Activated effector memory CD4-positive, alpha-beta T cell treated with anti-CD3 and anti-CD28 coated beads, Interleukin-2, amount 50 U/mL, for 16 hours (primary cell): ENCODE data around the gene CEP83.
A peak's percentile ranks its signal among the peaks of the same experiment; 100 is the strongest.

Experiments
- DNase-seq: peaks from one replicate; pipeline ENCODE4 v3.0.0-alpha.2; 2020

Gene CEP83

GRCh38 chr12:94304566-94305061 lies 155.1 kb downstream of the CEP83 start:
- no peak for DNase-seq

DNA sequence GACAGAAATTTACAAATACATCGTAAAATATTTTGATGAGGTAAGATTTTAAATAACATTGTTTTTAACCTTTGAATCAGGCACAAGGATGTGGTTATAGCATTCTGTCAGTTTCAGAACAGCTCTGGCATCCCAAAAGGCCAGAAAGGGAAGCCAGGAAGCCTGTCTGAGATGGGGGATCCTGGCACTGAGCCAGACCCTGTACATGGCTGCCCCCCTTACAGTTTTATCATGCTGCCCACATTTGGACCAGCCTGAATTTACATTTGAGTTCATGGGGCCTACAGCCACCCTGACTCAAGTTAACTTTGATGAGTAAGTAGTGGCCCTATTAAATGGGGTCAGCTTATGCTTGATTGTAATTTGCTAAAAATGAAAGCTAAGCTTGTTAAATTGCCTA lies 155.7 kb downstream of the CEP83 start:
- DNase-seq: no peak

DNA sequence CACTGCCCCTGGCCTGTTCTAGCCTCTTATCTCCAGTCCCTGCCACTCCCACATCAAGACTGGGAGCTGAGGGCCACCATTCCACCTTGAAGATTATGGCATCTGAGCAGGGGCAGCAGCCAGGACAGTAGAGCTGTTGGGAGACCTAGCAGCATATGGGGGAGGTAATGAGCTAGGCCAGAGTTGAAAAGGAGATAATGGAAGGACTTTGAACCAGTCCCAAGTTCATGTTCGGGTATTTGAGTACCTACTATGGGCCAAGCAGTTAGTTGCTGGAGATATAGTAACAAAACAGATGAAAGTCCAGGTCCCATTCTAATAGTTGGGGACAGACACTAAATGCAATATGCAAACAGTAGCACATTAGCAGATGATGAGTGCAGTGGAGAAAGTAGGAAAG lies 159.8 kb downstream of the CEP83 start:
- no peak for DNase-seq

DNA sequence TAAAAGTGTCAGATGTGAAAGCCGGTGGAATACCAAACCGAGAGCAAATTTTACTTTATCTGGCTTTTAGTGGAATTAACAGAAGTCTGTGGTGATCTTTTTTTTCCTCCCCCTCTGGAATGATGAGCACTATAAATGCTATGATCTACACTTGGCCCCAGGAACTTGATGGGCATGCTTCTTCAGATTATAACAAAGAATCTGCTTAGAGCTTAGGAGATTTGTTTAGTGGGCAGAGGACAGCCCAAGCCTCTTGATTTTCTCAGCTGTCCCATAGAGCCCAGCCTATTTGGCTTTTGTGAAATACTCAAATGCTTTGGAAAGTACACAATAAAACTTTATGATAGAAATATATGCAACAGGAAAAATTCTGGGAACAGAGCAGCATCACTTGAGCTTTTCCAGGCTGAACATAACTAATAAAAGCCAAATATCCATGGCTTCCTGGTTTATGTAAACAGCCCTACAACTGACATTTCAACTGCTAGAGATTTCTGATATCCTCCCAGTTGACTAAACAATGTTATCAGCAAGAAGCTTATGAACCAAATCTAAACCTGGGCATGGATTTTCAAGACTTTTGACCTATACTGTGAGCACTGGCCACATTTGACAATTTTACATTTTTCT lies 161.7 kb downstream of the CEP83 start:
- DNase-seq: no peak

DNA sequence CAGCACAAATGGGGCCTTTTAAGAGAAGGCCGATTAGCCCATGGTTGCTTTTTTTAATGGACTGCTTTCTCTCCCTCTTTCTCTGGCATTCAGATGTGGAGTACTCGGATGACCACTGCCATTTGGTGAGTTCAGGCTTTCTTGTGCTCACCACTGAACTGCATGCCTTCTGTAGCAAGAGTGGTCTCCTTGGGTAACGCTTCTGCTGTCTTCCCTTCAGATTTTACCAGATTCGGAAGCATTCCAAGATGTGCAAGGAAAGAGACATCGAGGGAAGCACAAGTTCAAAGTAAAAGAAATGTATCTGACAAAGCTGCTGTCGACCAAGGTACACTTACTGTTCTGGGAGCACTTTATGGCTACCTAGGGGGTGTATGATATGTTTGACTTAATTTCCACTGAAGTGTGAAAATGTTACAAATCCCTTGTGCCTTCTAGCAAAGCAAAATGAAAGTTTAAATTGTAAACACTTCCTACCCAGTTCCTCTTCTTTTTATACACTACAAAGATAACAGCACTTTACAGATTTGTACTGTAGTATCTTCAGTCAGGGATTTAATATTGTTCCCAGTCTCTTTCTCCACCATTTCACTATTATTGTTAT lies 162.5 kb downstream of the CEP83 start:
- no peak for DNase-seq

DNA sequence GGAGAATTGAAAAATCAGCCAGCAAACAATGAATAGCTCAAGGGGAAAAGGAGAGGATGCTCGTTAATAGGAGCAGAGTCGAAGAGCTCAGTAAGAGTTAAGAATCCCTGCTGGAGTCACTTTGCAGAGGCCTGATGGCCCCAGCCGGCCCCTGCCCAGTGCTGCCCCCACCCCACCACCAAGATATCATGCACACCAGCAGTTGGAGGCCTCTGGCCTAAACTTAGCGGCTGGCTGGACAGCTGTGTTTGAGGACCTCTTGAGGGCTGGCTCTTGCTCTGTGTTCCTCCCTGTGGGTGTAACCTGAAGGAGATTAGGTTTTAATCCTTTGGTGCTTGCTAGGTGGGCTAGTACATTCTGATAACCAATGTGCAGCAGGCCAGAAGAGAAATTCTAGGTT lies 169.3 kb downstream of the CEP83 start:
- no peak for DNase-seq

DNA sequence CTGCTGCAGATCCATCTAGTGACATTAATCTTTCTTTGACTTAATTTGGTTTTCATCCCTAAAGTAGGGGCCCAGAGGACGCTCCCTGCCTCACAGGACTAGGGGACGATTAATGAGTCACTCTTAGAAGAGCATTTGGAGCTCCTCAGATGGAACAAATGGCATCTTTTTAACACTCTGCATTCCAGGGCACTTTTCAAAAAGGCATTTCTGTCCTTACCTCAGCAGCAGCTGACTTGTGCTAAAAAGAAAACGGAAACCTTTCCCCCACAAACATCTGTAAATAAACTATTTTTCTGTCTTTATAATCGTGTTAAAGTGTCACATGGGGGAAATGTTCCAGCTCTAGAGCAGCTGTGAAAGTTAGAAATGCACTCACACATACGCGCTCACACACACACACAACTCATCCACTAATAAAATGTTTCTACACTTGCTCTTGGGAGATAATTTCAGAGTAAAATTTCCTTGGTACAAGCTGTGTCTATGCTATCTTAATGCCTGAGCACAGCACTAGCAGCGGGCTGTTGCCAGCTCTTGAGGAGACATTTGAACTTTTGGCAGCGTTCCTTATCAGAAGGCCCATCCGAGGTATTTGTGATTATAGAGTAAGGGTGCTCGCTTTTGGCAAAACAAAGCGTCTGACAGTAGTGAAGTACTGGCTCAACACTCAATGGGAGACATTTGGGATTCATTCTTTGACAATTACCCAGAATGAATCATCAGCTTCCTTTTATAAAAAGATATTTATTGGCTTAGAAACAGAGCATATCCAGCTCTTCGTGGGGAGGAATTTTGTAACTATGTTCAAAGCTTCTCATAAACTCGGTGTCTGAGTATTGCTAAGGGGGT lies 170.0 kb downstream of the CEP83 start:
- no peak for DNase-seq

- DNase-seq: no peak
Observed at GRCh38 chr12:94287245-94287628, 172.4 kb downstream of the CEP83 start.

DNA sequence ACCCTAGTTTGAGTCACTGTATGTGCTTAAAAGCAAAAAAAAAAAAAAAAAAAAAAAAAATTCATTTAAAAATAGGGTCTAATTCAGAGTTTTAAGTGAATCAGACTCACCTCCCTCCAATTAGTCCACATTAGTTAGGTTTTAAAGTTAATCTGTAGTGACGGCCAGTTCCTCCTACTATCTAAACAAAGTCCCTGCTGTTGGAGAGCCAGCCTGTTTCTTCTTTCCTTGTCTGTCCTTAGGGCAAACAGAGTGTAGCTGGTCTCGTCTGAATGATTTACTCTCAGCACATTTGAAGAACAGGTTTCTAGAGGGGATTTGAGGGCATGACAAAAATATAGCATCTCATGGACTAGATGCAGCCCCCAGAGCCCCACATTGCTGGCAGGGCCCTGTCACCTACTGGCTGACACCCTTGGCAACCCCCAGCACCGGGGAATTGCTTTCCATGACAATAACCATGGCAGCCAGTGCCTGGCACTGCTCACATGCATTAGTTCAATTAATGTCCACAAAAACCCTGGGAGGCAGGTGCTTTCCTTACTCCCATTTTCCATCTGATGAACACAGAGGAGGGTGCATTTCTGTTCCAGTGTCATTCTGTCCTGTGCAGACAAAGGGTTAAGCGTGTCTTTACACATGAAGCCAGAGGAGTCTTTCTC lies 173.0 kb downstream of the CEP83 start:
- no peak for DNase-seq

- DNase-seq: no peak
Observed at GRCh38 chr12:94285943-94286582, 173.6 kb downstream of the CEP83 start.

- DNase-seq: no peak
Observed at GRCh38 chr12:94284859-94285258, 174.8 kb downstream of the CEP83 start.

DNA sequence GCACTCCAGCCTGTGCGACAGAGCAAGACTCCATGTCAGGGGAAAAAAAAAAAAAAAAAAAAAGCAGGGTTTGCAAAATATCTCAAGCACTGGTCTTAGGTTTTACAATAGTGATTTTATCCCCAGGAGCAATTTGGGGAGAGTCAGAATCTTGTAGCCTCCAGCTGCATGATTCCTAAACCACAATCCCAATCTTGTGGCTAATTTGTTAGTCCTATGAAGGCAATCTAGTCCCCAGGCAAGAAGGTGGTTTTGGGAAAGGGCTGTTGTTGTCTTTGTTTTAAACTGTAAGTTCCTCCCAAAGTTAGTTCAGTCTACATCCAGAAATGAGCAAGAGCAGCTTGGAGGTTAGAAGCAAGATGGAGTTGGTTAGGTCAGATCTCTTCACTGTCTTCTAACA lies 175.6 kb downstream of the CEP83 start:
- no peak for DNase-seq

DNA sequence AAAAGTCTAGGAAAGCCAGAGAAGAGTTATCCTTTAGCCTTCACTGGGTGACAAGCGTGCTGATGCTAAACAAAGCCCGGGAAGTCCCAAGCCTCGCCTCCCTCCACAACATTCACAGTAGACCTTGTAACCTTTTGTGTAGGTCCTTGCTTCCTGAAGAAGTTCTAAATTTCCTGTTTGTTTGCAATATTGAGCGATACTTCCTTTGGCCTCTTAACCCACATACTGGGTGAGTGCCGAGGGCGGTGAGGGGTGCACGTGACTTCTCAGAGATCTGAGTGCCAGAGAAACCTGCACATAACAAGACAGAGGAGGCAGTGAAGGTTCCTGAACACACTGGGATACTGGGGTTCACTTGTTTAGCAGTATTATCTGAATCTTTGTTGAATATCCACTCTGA lies 177.0 kb downstream of the CEP83 start:
- DNase-seq: peak; percentile 79

DNA sequence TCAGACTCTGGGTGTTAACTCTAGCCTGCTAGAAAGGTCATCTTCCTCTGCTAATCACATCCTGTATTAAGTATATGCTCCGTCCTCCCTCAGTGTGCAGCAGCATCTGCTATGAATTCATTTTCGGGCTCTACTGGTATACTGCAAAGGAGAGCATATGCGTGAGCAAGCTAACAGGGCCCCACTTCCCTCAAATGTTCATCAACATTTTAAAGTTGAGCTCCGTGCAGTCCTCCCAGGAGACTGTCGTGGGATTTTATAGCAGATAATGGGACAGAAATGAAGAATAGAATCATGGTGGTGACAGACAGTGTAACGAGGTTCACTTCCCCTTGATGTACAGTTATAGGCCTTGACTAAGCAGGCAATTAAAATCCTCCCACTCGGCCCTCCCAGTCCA lies 179.6 kb downstream of the CEP83 start:
- DNase-seq: no peak

GRCh38 chr12:94277426-94278000 lies 182.2 kb downstream of the CEP83 start:
- DNase-seq: no peak

GRCh38 chr12:94276725-94277124 lies 182.9 kb downstream of the CEP83 start:
- no peak for DNase-seq

DNA sequence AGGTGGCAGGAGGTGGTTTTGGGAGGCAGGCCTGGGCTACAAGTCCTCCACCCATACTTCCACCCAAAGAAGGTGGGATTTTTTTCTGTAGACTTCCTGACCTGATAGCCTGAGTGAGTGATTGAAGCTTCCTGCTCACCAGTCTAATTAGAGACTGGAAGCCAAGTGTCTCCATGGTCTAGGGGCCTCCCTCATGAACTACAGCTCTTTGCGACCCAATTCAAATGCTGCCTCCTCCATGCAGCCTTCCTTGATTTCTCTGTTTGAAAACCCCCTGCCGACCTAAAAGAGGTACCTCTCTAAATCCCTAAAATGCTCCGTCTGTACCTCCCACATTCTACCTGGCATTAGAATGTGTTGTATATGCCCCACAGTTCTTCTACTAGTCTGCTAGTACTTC lies 186.4 kb downstream of the CEP83 start:
- DNase-seq: no peak

- no peak for DNase-seq
Observed at GRCh38 chr12:94272280-94272679, 187.4 kb downstream of the CEP83 start.

DNA sequence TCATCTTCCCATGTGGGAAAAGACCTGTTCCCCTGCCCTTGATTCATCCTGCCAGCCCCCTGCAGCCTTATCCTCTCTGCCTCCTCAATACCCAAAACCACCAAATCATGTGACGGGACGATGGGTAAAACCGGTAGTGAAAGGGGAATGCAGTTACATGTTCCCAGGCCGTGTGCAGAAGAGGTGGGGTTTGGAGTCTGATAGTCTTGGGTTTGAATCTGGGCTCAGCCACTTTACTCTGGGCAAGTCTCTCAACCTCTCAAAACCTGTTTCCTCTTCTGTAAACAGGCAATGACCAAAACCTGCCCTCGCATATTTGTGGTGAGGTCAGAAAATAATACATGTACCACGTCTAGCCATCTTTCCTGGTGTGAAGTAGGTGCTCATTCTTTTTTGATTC lies 188.3 kb downstream of the CEP83 start:
- DNase-seq: no peak

DNA sequence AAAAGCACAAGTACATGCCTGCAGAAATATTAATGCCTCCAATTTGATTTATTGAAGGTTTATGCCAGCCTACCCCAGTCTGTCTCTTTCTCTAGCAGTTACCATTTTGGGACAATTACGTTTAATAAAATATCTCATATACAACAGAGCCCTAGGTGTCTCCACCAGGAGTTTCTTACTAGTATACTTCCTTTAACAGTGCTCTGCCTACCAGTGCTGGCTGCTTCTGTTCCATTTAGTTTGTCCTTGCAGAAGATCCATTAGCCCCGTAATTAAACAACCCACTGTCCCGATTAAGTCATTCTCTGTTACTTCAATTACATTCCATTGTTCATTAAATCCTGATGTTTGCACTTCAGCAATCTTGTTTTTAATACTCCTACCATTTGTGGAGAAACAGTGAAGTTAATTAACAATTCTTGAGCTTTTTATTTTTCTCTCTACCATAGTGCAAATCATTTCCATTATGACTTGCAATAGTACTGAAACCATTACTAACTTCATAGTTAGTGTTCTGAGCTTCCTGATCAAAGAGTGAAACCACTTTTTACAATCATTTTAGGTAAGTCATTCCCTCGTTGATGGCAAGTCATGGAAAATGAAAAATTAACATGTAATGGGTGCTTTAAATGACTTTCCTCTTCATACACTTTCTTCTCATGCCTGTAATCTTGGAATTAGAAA lies 190.2 kb downstream of the CEP83 start:
- no peak for DNase-seq

GRCh38 chr12:94267921-94268471 lies 191.7 kb downstream of the CEP83 start:
- no peak for DNase-seq

DNA sequence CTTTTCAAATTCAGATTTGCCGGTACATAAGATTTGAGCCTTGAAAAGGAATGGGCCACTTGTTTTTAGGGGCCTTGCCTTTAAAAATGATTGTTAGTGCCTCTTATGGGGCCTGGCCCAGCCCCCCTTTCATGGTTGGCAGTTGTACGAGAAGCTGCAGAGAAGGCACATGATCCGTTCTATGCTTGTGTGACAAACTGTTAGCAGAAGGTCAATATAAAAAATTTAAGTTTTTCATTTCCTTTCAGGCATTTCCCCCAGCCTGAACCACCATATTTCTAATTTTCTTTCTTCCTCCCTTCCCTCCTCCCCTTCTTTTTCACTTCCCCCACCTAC lies 192.2 kb downstream of the CEP83 start:
- DNase-seq: no peak
